LNCaP clone FGC (cell line): Measurements from ENCODE around the gene HCRT.

Source experiments
- DNase-seq: peaks from one replicate; pipeline ENCODE4 v3.0.0-alpha.2; 2011; ENCODE audit warnings: low read depth
- H3K4me3 ChIP-seq: 2 replicates; pipeline ENCODE4 v1.5.1; 2011; ENCODE audit warnings: mild to moderate bottlenecking, low read depth, low read length, control low read depth
- TF ChIP-seq, protein P1 (sequence below): IDR thresholded peaks from 2 replicates; pipeline ENCODE4 v1.5.1; 2012; ENCODE audit warnings: mild to moderate bottlenecking; ENCODE audit not compliant: control insufficient read depth, insufficient read depth; ENCODE audit errors: extremely low read depth

HCRT gene, protein sequence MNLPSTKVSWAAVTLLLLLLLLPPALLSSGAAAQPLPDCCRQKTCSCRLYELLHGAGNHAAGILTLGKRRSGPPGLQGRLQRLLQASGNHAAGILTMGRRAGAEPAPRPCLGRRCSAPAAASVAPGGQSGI

DNA sequence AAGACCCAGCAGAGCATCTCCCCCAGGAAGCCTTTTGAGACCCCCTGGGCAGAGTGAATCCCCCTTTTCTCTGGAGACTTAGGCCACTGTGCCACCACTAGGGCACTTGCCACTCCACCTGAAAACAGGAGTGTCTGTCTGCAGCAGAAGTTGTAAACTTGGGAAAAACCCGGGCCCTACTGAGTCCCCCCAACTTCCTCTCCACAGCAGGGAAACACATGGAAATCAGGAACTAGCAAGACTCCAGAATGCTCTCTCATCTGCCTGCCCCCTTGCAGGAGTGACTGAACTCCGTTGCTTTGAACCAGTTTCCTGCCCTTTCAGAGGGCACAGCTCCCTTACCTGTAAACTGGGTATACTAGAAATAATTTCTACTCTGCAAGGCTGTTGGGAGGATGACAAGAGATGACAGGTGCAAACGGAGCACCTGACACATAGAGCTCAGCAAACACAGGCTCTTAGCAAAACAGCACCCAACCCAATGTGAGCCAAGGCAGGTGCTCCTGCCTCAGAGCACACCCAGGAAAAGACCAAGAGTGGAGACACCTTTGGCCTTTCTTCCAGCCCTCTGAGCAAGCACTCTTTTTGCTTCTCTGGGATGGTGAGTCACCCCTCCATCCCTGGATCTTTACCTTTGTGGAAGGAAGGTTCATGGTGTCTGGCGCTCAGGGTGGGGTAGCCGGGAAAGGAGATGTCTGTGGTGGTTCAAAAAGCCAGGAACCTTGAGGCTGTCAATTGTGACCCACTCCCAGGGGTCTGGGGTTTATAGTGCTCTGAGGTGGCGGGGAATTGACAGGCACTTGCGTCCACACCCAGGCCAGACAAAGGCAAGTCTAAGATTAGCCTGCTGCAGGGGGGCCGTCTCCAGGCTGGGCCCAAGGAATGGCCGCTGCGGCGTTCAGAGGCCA is at the start of gene HCRT:
TSS of gene HCRT (minus strand) at position 740 of the 908 bp plus-strand sequence. CDS start at position 653, 87 bp downstream.
- H3K4me3 ChIP-seq = no peak within 1 kb of the TSS
- TF ChIP-seq, protein P1, sequence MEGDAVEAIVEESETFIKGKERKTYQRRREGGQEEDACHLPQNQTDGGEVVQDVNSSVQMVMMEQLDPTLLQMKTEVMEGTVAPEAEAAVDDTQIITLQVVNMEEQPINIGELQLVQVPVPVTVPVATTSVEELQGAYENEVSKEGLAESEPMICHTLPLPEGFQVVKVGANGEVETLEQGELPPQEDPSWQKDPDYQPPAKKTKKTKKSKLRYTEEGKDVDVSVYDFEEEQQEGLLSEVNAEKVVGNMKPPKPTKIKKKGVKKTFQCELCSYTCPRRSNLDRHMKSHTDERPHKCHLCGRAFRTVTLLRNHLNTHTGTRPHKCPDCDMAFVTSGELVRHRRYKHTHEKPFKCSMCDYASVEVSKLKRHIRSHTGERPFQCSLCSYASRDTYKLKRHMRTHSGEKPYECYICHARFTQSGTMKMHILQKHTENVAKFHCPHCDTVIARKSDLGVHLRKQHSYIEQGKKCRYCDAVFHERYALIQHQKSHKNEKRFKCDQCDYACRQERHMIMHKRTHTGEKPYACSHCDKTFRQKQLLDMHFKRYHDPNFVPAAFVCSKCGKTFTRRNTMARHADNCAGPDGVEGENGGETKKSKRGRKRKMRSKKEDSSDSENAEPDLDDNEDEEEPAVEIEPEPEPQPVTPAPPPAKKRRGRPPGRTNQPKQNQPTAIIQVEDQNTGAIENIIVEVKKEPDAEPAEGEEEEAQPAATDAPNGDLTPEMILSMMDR = no peak
- no peak for DNase-seq

DNA sequence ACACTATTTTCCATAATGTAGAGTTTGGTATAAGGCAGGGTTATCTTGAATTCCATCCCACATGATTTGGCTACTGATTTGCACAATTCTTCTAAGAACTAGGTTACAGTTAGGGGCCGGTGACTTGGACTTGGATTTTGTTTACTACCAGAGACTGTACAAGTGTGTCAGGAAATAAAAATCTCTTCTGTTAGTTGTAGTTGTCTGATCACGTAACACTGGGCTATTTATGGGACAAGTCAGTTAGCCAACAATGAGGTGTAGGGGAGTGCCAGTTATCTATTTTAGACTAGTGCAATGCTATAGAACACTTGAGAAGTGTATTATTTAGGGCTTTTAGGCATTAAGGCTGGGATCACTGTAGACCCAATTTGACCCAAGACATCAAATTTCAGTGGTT is 48.7 kb upstream of the HCRT start:
- no peak for DNase-seq
- no peak overlapping the region for H3K4me3 ChIP-seq
- TF ChIP-seq, protein P1 = no peak

DNA sequence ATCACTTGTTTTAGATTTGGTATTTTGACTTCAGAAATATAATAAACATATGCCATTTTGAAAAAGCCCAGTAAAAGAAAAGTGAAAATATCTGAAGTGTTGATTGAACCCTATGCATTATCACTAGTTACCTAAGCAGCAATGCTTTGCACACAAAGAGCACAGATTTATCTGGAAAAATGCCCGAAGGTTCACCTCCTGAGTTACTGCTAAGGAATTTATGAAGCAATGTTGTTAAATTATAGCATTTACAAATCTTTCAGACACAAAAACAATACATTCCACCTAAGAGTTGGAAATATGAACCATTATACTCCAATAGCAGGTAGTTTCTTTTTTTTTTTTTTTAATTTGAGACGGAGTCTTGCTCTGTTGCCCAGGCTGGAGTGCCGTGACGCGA is 47.9 kb upstream of the HCRT start:
- TF ChIP-seq, protein P1 = no peak
- H3K4me3 ChIP-seq = no peak overlapping the region
- DNase-seq = no peak

DNA sequence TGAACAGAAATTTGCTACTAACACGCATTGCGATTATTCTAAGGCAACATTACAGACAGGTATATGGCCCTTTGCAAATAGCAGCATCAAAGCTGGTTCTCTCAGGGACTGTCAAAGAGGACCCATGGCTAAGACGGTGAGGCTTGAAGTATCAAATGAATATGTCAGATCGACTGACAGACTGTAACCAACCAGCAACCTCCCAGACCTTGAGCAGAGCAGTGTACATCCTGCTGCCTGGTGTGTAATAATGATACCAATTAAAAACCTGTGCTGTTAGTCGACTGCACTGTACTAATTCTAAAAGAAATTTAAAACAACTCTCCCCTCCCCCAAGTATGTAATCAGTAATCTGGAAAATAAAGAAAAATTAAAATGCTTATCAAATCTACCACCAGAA is 45.0 kb upstream of the HCRT start:
- DNase-seq = no peak
- TF ChIP-seq, protein P1 = no peak

DNA sequence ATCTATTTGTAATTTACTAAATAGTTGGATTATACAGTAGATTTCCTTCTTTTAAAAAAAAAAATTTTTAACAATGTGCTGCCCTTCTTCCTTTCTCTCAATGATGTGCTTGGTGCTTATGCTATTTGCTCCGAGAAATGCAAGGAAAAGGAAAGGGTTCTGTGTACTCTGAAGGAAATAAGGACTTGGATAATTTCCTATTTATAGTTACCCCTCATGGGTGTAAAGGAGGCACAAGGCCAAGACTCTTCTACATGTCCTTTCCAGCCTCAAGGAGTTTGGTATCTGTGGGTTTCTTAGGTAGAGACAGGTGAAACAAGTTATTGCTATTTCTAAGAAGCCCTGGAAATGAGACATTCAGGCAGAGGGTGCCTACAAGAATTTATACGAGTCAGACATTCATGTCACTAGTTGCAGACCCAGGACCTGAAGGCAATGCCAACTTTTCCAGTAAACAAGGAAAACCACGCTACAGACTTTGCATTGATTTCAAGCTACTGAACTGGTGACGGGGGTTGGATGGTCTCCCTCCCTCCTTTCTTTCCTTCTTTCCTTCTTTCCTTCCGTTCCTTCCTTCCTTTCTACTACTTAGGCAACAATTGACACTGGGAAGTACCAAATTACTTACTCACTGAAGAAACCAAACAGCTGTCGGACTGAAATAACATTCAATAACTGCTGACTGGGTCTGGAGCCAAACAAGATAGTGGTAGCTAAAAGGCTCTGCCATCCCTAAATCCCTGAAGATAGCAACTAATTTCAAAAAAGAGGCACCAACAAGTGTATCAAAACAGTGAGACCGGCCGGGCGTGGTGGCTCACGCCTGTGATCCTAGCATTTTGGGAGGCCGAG is 42.8 kb upstream of the HCRT start:
- no peak overlapping the region for H3K4me3 ChIP-seq
- DNase-seq = no peak
- TF ChIP-seq, protein P1 = no peak

More for the DNA sequence above, 45.0 kb upstream of the HCRT start:
- no peak overlapping the region for H3K4me3 ChIP-seq

DNA sequence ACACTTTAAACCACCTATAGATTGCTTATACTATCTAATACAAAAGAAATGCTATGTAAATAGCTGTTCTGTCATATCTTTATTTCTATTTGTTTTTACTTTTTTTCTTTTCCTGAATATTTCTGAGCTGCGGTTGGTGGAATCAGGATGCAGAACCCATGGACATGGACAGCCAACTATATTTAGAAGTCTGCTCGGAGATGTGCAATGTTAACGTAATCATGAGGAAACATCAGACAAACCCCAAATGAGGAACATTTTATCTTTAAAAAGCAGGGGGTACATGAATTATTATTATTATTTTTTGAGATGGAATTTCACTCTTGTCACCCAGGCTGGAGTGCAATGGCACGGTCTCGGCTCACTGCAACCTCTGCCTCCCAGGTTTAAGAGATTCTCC is 40.4 kb upstream of the HCRT start:
- TF ChIP-seq, protein P1 = no peak
- H3K4me3 ChIP-seq = no peak overlapping the region
- DNase-seq = no peak
